Calu3 (cell line): Measurements from ENCODE around the gene CACNA2D4. TPM values are rescaled to one million over a fixed set of nuclear protein-coding genes. Genes with fewer than 3 reads are reported as not detected.

Experiments
- BruUV-seq: library from RNA; stranded (reverse); fragments of 400-500 nt; replicated peaks from 2 replicates; lab custom pipeline; 2021; lab: Mats Ljungman, UMichigan
- CTCF ChIA-PET: fragments of 300-600 bp; sonication (Branson Sonifier 250); formaldehyde crosslinking; loops from one replicate; lab custom pipeline; 2022; ENCODE audit warnings: antibody characterized with exemption; lab: Charles Lee
- DNase-seq: peaks from one replicate; pipeline ENCODE4 v3.0.0; 2022
- H3K27ac Mint-ChIP-seq: one replicate; pipeline ENCODE4 v1.8.0; 2022; ENCODE audit warnings: mixed read lengths; ENCODE audit not compliant: unreplicated experiment
- H3K27me3 Mint-ChIP-seq: one replicate; pipeline ENCODE4 v1.8.0; 2022; ENCODE audit warnings: mixed read lengths; ENCODE audit not compliant: unreplicated experiment
- H3K36me3 Mint-ChIP-seq: one replicate; pipeline ENCODE4 v1.8.0; 2022; ENCODE audit warnings: mild to moderate bottlenecking, moderate library complexity, mixed read lengths; ENCODE audit not compliant: insufficient read depth, unreplicated experiment
- H3K4me1 Mint-ChIP-seq: one replicate; pipeline ENCODE4 v1.8.0; 2022; ENCODE audit warnings: mild to moderate bottlenecking, low read depth, mixed read lengths; ENCODE audit not compliant: unreplicated experiment
- H3K4me3 Mint-ChIP-seq: one replicate; pipeline ENCODE4 v1.8.0; 2022; ENCODE audit warnings: mild to moderate bottlenecking, low read depth, moderate library complexity, mixed read lengths; ENCODE audit not compliant: unreplicated experiment
- H3K9me3 Mint-ChIP-seq: one replicate; pipeline ENCODE4 v1.8.0; 2022; ENCODE audit warnings: low read depth, mixed read lengths; ENCODE audit not compliant: unreplicated experiment
- intact Hi-C: fragments of 100-400 bp; cut with micrococcal nuclease; formaldehyde crosslinking; loops from one replicate; pipeline ENCODE4 v1.10.0; 2022; ENCODE audit not compliant: unreplicated experiment
- total RNA-seq: library from RNA; stranded (reverse); gene quantifications from 2 replicates; pipeline ENCODE4 v1.2.3, GENCODE V29; 2022
- TF ChIP-seq, protein P1 (sequence below): fragments of 200-600 bp; IDR thresholded peaks from one replicate; pipeline ENCODE4 v1.8.0; 2022; ENCODE audit warnings: antibody characterized with exemption; ENCODE audit not compliant: unreplicated experiment

The CACNA2D4 gene
- total RNA-seq, 1 experiment from 2014 or later = 0.80 TPM

DNA sequence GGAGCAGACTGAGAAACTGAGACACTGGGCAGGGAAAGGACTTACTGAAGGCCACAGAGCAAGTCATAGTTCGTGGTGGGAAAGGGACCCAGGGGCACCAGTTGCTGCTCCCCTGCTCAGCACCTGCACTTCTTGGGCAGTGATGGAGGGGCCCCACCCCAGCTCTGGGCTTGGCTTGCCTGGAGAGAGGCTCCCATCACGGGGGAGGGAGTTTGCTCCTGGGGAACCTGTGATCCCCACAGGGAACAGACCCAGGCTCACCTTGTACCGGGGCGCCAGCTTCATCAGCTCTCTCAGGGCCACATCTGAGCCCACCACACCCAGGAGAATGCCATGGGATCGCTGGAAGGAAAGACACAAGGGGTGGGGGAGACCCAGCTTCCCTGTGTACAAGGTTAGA, 39.8 kb downstream of the CACNA2D4 start:
- TF ChIP-seq, protein P1, sequence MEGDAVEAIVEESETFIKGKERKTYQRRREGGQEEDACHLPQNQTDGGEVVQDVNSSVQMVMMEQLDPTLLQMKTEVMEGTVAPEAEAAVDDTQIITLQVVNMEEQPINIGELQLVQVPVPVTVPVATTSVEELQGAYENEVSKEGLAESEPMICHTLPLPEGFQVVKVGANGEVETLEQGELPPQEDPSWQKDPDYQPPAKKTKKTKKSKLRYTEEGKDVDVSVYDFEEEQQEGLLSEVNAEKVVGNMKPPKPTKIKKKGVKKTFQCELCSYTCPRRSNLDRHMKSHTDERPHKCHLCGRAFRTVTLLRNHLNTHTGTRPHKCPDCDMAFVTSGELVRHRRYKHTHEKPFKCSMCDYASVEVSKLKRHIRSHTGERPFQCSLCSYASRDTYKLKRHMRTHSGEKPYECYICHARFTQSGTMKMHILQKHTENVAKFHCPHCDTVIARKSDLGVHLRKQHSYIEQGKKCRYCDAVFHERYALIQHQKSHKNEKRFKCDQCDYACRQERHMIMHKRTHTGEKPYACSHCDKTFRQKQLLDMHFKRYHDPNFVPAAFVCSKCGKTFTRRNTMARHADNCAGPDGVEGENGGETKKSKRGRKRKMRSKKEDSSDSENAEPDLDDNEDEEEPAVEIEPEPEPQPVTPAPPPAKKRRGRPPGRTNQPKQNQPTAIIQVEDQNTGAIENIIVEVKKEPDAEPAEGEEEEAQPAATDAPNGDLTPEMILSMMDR = no peak
- no TSS peak for BruUV-seq

DNA sequence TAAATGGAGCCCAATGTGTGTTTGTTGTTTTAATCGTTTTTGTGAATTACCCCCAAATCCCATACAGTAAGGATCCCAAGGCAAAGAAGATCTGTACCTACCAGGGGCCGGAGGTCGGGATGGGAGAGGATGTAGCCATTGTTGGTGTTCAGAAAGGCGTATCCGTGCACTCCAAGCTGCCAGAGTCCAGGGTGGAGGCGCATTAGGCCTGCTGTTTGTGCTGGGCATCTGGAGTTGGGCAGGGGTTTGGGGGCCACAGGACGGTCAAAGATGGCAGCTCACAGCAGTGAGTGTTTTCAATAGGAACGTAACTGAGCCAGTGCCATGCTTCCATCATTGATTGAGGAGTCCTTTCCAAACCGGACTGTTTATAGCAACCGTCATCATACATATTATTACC, 40.2 kb downstream of the CACNA2D4 start:
- TF ChIP-seq, protein P1 = no peak
- H3K36me3 Mint-ChIP-seq = no peaks in the 10 kb centered on the region
- H3K9me3 Mint-ChIP-seq = no peaks in the 10 kb centered on the region
- H3K4me3 Mint-ChIP-seq = no peak overlapping the region
- no peak for DNase-seq
- no TSS peak for BruUV-seq
- H3K27ac Mint-ChIP-seq = no peak overlapping the region
- H3K4me1 Mint-ChIP-seq = no peaks in the 10 kb centered on the region
- intact Hi-C loops = no loop called here
- peaks cover 94% of the 10 kb centered on the region for H3K27me3 Mint-ChIP-seq
- CTCF ChIA-PET = no interaction called here

More for the DNA sequence above, 39.8 kb downstream of the CACNA2D4 start:
- DNase-seq = no peak
- Mint-ChIP-seq H3K27me3 (peaks cover 94% of the 10 kb centered on the region), H3K9me3 (no peaks in the 10 kb centered on the region), H3K27ac (no peak overlapping the region), H3K4me3 (no peak overlapping the region), H3K4me1 (no peaks in the 10 kb centered on the region), H3K36me3 (no peaks in the 10 kb centered on the region)
- intact Hi-C loops = no loop called here
- CTCF ChIA-PET = no interaction called here

- no TSS peak for BruUV-seq
- Mint-ChIP-seq H3K27me3 (peaks cover 94% of the 10 kb centered on the region), H3K4me1 (no peaks in the 10 kb centered on the region), H3K4me3 (no peak overlapping the region), H3K27ac (no peak overlapping the region), H3K9me3 (no peaks in the 10 kb centered on the region), H3K36me3 (no peaks in the 10 kb centered on the region)
- intact Hi-C loops = no loop called here
- CTCF ChIA-PET = no interaction called here
- TF ChIP-seq, protein P1 = no peak
- DNase-seq = no peak
Observed at GRCh38 chr12:1877169-1877878, 41.1 kb downstream of the CACNA2D4 start.

- no peak overlapping the region for H3K4me3 Mint-ChIP-seq
- intact Hi-C loops = no loop called here
- H3K27ac Mint-ChIP-seq = no peak overlapping the region
- H3K36me3 Mint-ChIP-seq = no peaks in the 10 kb centered on the region
- no peaks in the 10 kb centered on the region for H3K9me3 Mint-ChIP-seq
- H3K27me3 Mint-ChIP-seq = peaks cover 90% of the 10 kb centered on the region
- DNase-seq = no peak
- CTCF ChIA-PET = interaction anchor here (0.8 kb wide), 1 partner anchor 64 kb away, joined by 4 read pairs; no protein-coding TSS in a partner anchor
- H3K4me1 Mint-ChIP-seq = no peaks in the 10 kb centered on the region
- BruUV-seq = no TSS peak
- TF ChIP-seq, protein P1 = no peak
Observed at GRCh38 chr12:1876086-1876485, 42.4 kb downstream of the CACNA2D4 start.
